Urinary bladder (tissue), 4 donors: ENCODE results near the gene DOCK11. TPM values are rescaled to one million over a fixed set of nuclear protein-coding genes. Genes with fewer than 3 reads are reported as not detected.
"Not testable (repeated sequence)": the region's sequence is repeated elsewhere in the genome, so short reads cannot be mapped to it uniquely, and the experiment has no call there.

Source experiments
- DNase-seq: peaks from one replicate; pipeline ENCODE4 v3.0.0-alpha.2; 2015; ENCODE audit errors: extremely low spot score
- H3K27ac ChIP-seq: one replicate; pipeline ENCODE4 v1.5.1; 2013; ENCODE audit warnings: low read depth, mild to moderate bottlenecking, moderate library complexity
- H3K36me3 ChIP-seq: one replicate; pipeline ENCODE4 v1.6.1; 2013; ENCODE audit warnings: mild to moderate bottlenecking, moderate library complexity; ENCODE audit not compliant: insufficient read depth
- H3K4me1 ChIP-seq: one replicate; pipeline ENCODE4 v1.6.1; 2013; ENCODE audit warnings: mild to moderate bottlenecking, moderate library complexity; ENCODE audit not compliant: insufficient read depth
- H3K4me3 ChIP-seq: one replicate; pipeline ENCODE4 v1.5.1; 2013; ENCODE audit warnings: low read depth, low read length
- WGBS: extraction: QIAGEN DNeasy Blood & Tissue Kit; methylation state at CpG from one replicate; pipeline ENCODE4 v1.1.7; 2013; 5-methylcytosine and 5-hydroxymethylcytosine counted together
- polyA plus RNA-seq: library from polyadenylated mRNA; stranded (reverse); fragments of 200-250 nt; gene quantifications from one replicate; pipeline ENCODE4 v1.2.3, GENCODE V29; 2013
- total RNA-seq: library from RNA; depleted of rRNA; stranded (reverse); fragments of >200 nt; gene quantifications from one replicate; pipeline ENCODE4 v1.2.3, GENCODE V29; 2014
- donor health status: healthy with polysubstance abuse.
- donor health status: healthy.

Gene DOCK11
- total and polyA plus RNA-seq, 2 donors, result 15.3 to 50.4 TPM

- Histone ChIP-seq H3K36me3 (no peaks in the 10 kb centered on the region), H3K4me1 (no peaks in the 10 kb centered on the region), H3K4me3 (no peak overlapping the region), H3K27ac (no peak overlapping the region)
- DNase-seq, result no peak
- WGBS, result 97% methylated on average over 4 of the region's 4 CpGs
Observed at GRCh38 chrX:118583781-118584180, 88.2 kb downstream of the DOCK11 start.

- H3K27ac ChIP-seq, result no peak overlapping the region
- no peaks in the 10 kb centered on the region for H3K4me1 ChIP-seq
- no peaks in the 10 kb centered on the region for H3K36me3 ChIP-seq
- DNase-seq, result no peak
- WGBS, result 96% methylated on average over 3 of the region's 3 CpGs
- no peak overlapping the region for H3K4me3 ChIP-seq
Observed at GRCh38 chrX:118585296-118585695, 89.7 kb downstream of the DOCK11 start.

GRCh38 chrX:118586206-118586605 is 90.6 kb downstream of the DOCK11 start:
- not testable (repeated sequence) for H3K4me3 ChIP-seq, H3K4me1 ChIP-seq, H3K36me3 ChIP-seq, H3K27ac ChIP-seq, DNase-seq
- 69% methylated on average over 7 of the region's 7 CpGs for WGBS

GRCh38 chrX:118588715-118589114 is 93.1 kb downstream of the DOCK11 start:
- WGBS, result 54% methylated on average over 3 of the region's 3 CpGs
- H3K4me1 ChIP-seq, result no peaks in the 10 kb centered on the region
- H3K27ac ChIP-seq, result no peak overlapping the region
- H3K4me3 ChIP-seq, result no peak overlapping the region
- no peak for DNase-seq
- H3K36me3 ChIP-seq, result no peaks in the 10 kb centered on the region

- DNase-seq, result no peak
- no peaks in the 10 kb centered on the region for H3K36me3 ChIP-seq
- H3K4me1 ChIP-seq, result no peaks in the 10 kb centered on the region
- 96% methylated on average over 1 of the region's 1 CpG for WGBS
- H3K4me3 ChIP-seq, result no peak overlapping the region
- no peak overlapping the region for H3K27ac ChIP-seq
Observed at GRCh38 chrX:118589227-118589626, 93.6 kb downstream of the DOCK11 start.

- Histone ChIP-seq H3K4me3 (no peak overlapping the region), H3K36me3 (no peaks in the 10 kb centered on the region), H3K27ac (no peak overlapping the region), H3K4me1 (no peaks in the 10 kb centered on the region)
- WGBS, result 79% methylated on average over 3 of the region's 3 CpGs
- DNase-seq, result no peak
Observed at GRCh38 chrX:118593407-118593806, 97.8 kb downstream of the DOCK11 start.

- H3K36me3 ChIP-seq, result no peaks in the 10 kb centered on the region
- DNase-seq, result no peak
- WGBS, result 90% methylated on average over 4 of the region's 4 CpGs
- H3K27ac ChIP-seq, result no peak overlapping the region
- no peaks in the 10 kb centered on the region for H3K4me1 ChIP-seq
- H3K4me3 ChIP-seq, result no peak overlapping the region
Observed at GRCh38 chrX:118594697-118595420, 99.2 kb downstream of the DOCK11 start.

- Histone ChIP-seq H3K36me3 (no peaks in the 10 kb centered on the region), H3K27ac (no peak overlapping the region), H3K4me3 (no peak overlapping the region), H3K4me1 (no peaks in the 10 kb centered on the region)
- no peak for DNase-seq
- 73% methylated on average over 7 of the region's 7 CpGs for WGBS
Observed at GRCh38 chrX:118595501-118596042, 100.0 kb downstream of the DOCK11 start.

- Histone ChIP-seq H3K4me3 (no peak overlapping the region), H3K4me1 (no peaks in the 10 kb centered on the region), H3K36me3 (no peaks in the 10 kb centered on the region), H3K27ac (no peak overlapping the region)
- no peak for DNase-seq
Observed at GRCh38 chrX:118596390-118596789, 100.8 kb downstream of the DOCK11 start.

GRCh38 chrX:118603981-118604380 is 108.4 kb downstream of the DOCK11 start:
- H3K4me1 ChIP-seq, result no peaks in the 10 kb centered on the region
- H3K27ac ChIP-seq, result no peak overlapping the region
- WGBS, result 32% methylated on average over 7 of the region's 7 CpGs
- DNase-seq, result no peak
- H3K36me3 ChIP-seq, result no peaks in the 10 kb centered on the region
- H3K4me3 ChIP-seq, result no peak overlapping the region

GRCh38 chrX:118612290-118612689 is 116.7 kb downstream of the DOCK11 start:
- no peaks in the 10 kb centered on the region for H3K4me1 ChIP-seq
- DNase-seq, result no peak
- H3K4me3 ChIP-seq, result no peak overlapping the region
- WGBS, result 90% methylated on average over 2 of the region's 2 CpGs
- no peak overlapping the region for H3K27ac ChIP-seq
- H3K36me3 ChIP-seq, result no peaks in the 10 kb centered on the region

GRCh38 chrX:118614150-118614549 is 118.5 kb downstream of the DOCK11 start:
- no peak for DNase-seq
- WGBS, result 77% methylated on average over 1 of the region's 1 CpG
- H3K27ac ChIP-seq, result no peak overlapping the region
- no peak overlapping the region for H3K4me3 ChIP-seq
- H3K36me3 ChIP-seq, result no peaks in the 10 kb centered on the region
- no peaks in the 10 kb centered on the region for H3K4me1 ChIP-seq

GRCh38 chrX:118615141-118615540 is 119.5 kb downstream of the DOCK11 start:
- no peak for DNase-seq
- no peak overlapping the region for H3K27ac ChIP-seq
- no peaks in the 10 kb centered on the region for H3K36me3 ChIP-seq
- H3K4me3 ChIP-seq, result no peak overlapping the region
- WGBS, result 67% methylated on average over 3 of the region's 3 CpGs
- no peaks in the 10 kb centered on the region for H3K4me1 ChIP-seq

- Histone ChIP-seq H3K36me3 (no peaks in the 10 kb centered on the region), H3K4me1 (no peaks in the 10 kb centered on the region), H3K27ac (no peak overlapping the region), H3K4me3 (no peak overlapping the region)
- no peak for DNase-seq
- WGBS, result 90% methylated on average over 8 of the region's 8 CpGs
Observed at GRCh38 chrX:118621081-118621759, 125.6 kb downstream of the DOCK11 start.
